ENCODE results near the gene ZSWIM6.

The ZSWIM6 gene

DNA sequence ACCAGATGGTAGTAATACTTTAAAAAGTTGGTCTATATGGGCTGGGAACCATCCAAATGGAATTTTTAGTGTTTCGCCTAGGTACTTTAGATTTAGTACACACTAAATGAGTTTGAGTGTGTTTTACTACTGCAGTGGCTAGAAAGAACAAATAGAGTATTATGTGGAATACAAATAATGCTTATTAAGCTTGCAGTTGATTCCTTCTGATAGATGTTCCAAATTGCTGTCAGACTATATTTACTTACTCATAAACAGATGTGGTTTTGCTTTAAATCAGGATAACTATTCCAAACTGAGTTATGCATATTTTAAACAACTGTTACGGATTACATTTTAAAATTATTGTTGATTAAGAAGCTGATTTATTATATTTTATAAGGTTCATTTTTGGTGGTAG, 103.3 kb downstream of the ZSWIM6 start:
- Histone ChIP-seq H3K27me3 (no peaks in the 10 kb centered on the region), H3K9me3 (peaks cover 3% of the 10 kb centered on the region; the same call in 1 of the 2 replicates), H3K4me1 (no peaks in the 10 kb centered on the region), H3K36me3 (no peaks in the 10 kb centered on the region), H3K4me3 (ENCODE audit: low read depth, low read length) (no peak overlapping the region)
- TF ChIP-seq, protein P1, sequence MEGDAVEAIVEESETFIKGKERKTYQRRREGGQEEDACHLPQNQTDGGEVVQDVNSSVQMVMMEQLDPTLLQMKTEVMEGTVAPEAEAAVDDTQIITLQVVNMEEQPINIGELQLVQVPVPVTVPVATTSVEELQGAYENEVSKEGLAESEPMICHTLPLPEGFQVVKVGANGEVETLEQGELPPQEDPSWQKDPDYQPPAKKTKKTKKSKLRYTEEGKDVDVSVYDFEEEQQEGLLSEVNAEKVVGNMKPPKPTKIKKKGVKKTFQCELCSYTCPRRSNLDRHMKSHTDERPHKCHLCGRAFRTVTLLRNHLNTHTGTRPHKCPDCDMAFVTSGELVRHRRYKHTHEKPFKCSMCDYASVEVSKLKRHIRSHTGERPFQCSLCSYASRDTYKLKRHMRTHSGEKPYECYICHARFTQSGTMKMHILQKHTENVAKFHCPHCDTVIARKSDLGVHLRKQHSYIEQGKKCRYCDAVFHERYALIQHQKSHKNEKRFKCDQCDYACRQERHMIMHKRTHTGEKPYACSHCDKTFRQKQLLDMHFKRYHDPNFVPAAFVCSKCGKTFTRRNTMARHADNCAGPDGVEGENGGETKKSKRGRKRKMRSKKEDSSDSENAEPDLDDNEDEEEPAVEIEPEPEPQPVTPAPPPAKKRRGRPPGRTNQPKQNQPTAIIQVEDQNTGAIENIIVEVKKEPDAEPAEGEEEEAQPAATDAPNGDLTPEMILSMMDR (IDR thresholded peaks at IDR 0.05; ENCODE audit: low read depth, low read length): no peak
- no peak for DNase-seq

DNA sequence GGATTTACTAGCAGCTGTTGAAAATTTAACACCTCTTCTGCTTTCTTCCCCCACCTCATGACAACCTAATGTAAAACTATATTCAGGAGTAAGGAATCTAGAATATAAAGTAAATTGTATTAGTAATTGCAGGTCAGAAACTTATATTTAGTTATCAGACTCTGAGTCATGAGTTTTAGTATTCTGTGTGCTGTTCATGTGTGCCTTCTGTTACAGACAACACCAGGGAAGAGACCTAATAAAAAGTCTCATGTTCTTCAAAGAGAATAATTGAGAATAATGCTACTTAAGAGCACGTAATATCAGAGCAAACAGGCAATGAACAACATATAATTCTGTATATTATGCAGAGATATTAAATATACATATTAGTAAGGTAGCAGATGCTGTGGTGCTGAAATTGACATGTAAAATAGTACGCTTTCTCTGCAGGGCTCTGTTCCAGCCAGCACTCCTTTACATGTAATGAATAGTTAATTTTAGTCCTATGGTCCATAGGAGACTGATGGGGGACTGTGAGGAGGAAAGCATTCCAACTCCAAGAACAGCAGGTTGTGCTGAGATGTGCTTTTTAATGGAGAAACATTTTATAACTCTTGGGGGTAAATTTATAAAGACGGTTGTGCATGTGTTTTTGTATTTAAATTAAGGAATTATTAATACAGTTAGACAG, 106.4 kb downstream of the ZSWIM6 start:
- TF ChIP-seq, protein P1 (IDR thresholded peaks at IDR 0.05; ENCODE audit: low read depth, low read length): no peak
- H3K36me3 ChIP-seq: no peaks in the 10 kb centered on the region
- no peak overlapping the region for H3K4me3 ChIP-seq (ENCODE audit: low read depth, low read length)
- DNase-seq: no peak
- no peaks in the 10 kb centered on the region for H3K4me1 ChIP-seq
- H3K27me3 ChIP-seq: no peaks in the 10 kb centered on the region
- peaks cover 3% of the 10 kb centered on the region; the same call in 1 of the 2 replicates for H3K9me3 ChIP-seq

DNA sequence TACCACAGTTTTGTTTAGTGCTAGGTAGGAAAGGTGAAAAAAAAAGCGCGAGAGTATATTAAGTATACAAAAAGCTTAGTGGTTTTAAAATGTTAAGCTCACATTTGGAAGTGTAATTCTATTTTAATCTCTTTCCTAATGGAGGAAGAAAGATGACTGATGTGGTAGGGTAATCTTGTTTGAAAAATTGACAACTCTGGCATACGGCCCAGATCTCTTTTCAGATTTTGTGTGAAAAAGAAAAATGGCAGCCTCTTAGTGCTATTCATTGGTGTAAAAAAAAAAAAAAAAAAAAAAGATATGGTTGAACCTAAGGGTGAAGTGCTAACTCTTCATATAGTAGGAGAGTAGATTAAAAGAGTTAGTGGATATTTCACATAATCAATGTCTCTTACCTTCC, 108.0 kb downstream of the ZSWIM6 start:
- Histone ChIP-seq H3K4me1 (no peaks in the 10 kb centered on the region), H3K4me3 (ENCODE audit: low read depth, low read length) (no peak overlapping the region), H3K9me3 (peaks cover 3% of the 10 kb centered on the region; the same call in 1 of the 2 replicates), H3K27me3 (no peaks in the 10 kb centered on the region), H3K36me3 (no peaks in the 10 kb centered on the region)
- no peak for DNase-seq
- TF ChIP-seq, protein P1 (IDR thresholded peaks at IDR 0.05; ENCODE audit: low read depth, low read length): no peak

DNA sequence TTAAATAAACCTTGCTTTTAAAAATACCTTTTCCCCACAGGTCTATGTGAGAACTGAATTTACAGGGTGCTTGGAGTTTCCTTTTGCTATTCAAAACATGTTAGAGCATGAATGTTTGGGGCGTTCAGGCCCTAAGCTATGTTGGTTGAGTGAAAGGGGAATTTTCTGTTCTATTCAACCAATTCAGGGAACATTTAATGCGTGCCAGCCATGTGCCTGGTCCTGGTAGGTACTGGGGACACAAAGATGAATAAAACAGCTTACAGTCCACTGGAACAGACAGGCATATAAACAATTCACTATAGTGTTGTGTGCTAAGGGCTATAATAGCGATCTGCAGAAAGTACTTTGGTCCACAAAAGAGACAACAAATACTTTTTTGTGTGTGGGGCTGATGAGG, 108.5 kb downstream of the ZSWIM6 start:
- H3K36me3 ChIP-seq: no peaks in the 10 kb centered on the region
- H3K27me3 ChIP-seq: no peaks in the 10 kb centered on the region
- H3K4me1 ChIP-seq: no peaks in the 10 kb centered on the region
- DNase-seq: no peak
- TF ChIP-seq, protein P1 (IDR thresholded peaks at IDR 0.05; ENCODE audit: low read depth, low read length): no peak
- no peak overlapping the region for H3K4me3 ChIP-seq (ENCODE audit: low read depth, low read length)
- peaks cover 3% of the 10 kb centered on the region; the same call in 1 of the 2 replicates for H3K9me3 ChIP-seq

DNA sequence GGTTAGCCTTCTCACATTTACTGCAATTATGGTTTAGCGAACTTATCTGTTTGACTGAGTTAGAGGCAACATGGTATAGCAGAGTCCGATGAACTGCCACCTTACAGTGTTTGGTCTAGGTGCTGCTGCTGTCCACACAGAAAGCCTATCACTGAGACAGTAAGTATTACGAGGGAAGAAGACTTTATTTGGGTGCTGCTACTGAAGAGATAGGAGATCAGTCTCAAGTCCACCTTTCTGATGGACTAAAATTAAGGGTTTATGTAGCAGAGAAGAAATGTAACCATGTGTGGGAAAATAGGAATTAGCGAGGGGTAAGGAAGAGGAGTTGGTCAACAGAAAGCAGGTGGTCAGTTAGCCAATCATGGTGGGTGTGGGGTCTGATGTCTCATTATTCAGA, 109.7 kb downstream of the ZSWIM6 start:
- Histone ChIP-seq H3K4me3 (ENCODE audit: low read depth, low read length) (no peak overlapping the region), H3K4me1 (no peaks in the 10 kb centered on the region), H3K27me3 (no peaks in the 10 kb centered on the region), H3K9me3 (no peaks in the 10 kb centered on the region), H3K36me3 (no peaks in the 10 kb centered on the region)
- DNase-seq: no peak
- TF ChIP-seq, protein P1 (IDR thresholded peaks at IDR 0.05; ENCODE audit: low read depth, low read length): no peak

DNA sequence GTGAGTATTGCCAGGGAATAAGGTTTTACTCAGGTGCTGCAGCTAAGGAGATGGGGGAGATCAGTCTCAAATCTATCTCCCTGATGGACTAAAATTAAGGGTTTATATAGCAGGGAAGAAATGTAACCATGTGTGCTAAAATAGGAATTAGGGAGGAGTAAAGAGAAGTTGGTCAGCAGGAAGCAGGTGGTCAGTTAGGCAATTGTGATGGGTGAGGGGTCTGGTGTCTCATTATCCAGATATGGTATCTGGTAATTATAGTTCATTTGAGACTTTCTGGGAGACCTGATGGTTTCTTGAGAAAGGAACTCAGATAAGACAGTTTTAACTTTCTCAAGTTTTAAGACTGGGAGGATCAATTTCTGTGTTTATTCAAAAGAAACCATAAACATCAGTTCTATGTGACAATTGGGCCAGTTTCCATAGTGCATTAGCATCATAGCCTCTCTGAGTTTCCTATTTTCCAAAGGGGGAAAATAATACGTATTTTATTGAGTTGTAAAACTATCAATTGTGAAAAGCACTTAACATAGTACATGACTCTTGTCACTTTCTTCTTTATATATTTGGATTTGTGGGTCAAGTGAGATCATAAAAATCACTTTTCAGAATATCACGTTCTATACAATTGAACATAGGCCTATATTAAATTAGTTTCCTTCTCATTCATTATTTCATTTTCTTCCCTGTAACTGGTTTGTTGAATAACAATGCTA, 115.9 kb downstream of the ZSWIM6 start:
- no peaks in the 10 kb centered on the region for H3K36me3 ChIP-seq
- TF ChIP-seq, protein P1 (IDR thresholded peaks at IDR 0.05; ENCODE audit: low read depth, low read length): no peak
- H3K9me3 ChIP-seq: 0 out of 2 replicates have a peak, but pooled peaks cover 3% of the 10 kb centered on the region
- no peak for DNase-seq
- no peak overlapping the region for H3K4me3 ChIP-seq (ENCODE audit: low read depth, low read length)
- peaks cover 9% of the 10 kb centered on the region for H3K4me1 ChIP-seq
- H3K27me3 ChIP-seq: no peaks in the 10 kb centered on the region

Measured in BE2C (cell line).